Activated CD4-positive, alpha-beta memory T cell treated with anti-CD3 and anti-CD28 coated beads for 36 hours (primary cell): Measurements from ENCODE around the gene KCNQ2. TPM values are rescaled to one million over a fixed set of nuclear protein-coding genes. Genes with fewer than 3 reads are reported as not detected.

ENCODE experiments used
- CTCF ChIA-PET: fragments of 350-600 bp; sonication (Branson Sonifier 250); formaldehyde crosslinking; loops from one replicate; lab custom pipeline; 2021; ENCODE audit warnings: antibody characterized with exemption, inconsistent platforms; lab: Charles Lee
- POLR2A ChIA-PET: fragments of 350-600 bp; sonication (Branson Sonifier 250); formaldehyde crosslinking; loops from one replicate; lab custom pipeline; 2021; ENCODE audit warnings: antibody characterized with exemption; lab: Charles Lee
- DNase-seq: peaks from one replicate; pipeline ENCODE4 v3.0.0-alpha.2; 2020
- H3K27ac Mint-ChIP-seq: one replicate; pipeline ENCODE4 v1.8.0; 2021; ENCODE audit warnings: mixed read lengths
- H3K27me3 Mint-ChIP-seq: one replicate; pipeline ENCODE4 v1.8.0; 2021; ENCODE audit warnings: mixed read lengths
- H3K36me3 Mint-ChIP-seq: one replicate; pipeline ENCODE4 v1.8.0; 2021; ENCODE audit warnings: mixed read lengths
- H3K4me1 Mint-ChIP-seq: one replicate; pipeline ENCODE4 v1.8.0; 2021; ENCODE audit warnings: low read depth, mixed read lengths
- H3K4me3 Mint-ChIP-seq: one replicate; pipeline ENCODE4 v1.8.0; 2021; ENCODE audit warnings: mild to moderate bottlenecking, mixed read lengths
- H3K9me3 Mint-ChIP-seq: one replicate; pipeline ENCODE4 v1.8.0; 2021; ENCODE audit warnings: mixed read lengths
- intact Hi-C: fragments of 100-400 bp; cut with micrococcal nuclease; formaldehyde crosslinking; loops from one replicate; pipeline ENCODE4 v1.15.1; 2023
- total RNA-seq, 2 experiments: library from RNA; stranded (reverse); gene quantifications; one replicate each; pipeline ENCODE4 v1.2.3, GENCODE V29; 2021

KCNQ2 gene
- total RNA-seq, 2 experiments from 2014 or later, result not detected

DNA sequence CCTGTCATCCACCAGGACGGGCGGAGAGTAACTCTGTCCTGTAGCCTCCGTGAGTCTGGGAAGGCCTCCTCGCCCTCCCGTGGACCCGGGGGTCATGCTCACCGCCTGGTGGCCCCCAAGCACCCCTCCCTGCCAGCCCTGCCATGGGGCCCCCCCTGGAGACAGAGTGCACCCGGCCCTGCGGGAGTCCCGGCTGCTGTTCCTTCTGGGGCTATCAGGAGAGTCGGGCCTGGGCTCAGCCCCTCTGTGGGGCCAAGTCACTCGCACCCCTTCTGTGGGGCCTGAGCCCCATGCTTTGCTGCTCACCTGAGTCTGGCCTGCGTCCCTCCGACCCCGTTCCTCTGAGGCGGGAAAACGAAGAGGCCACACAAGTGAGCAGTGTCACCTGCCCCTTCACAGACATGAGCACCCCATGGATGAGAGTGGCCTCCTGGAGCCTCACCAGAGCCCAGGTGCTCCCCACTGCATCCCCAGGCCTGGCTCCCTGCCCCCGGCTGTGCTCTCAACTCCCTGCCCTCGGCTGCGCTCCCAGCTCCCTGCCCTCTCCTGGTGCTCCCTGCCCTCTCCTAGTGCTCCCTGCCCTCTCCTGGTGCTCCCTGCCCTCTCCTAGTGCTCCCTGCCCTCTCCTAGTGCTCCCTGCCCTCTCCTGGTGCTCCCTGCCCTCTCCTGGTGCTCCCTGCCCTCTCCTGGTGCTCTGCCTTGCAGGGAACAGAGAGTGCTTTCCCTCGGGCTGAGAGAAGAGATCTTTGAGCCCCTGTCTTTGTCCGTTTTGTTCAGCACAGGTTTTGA is 106.7 kb downstream of the KCNQ2 start:
- Mint-ChIP-seq H3K9me3 (no peaks in the 10 kb centered on the region), H3K27ac (no peak overlapping the region), H3K4me3 (no peak overlapping the region), H3K27me3 (peaks cover 23% of the 10 kb centered on the region), H3K4me1 (no peaks in the 10 kb centered on the region), H3K36me3 (no peaks in the 10 kb centered on the region)
- DNase-seq, result no peak
- POLR2A ChIA-PET, result no interaction called here
- intact Hi-C loops, result no loop called here
- CTCF ChIA-PET, result no interaction called here

DNA sequence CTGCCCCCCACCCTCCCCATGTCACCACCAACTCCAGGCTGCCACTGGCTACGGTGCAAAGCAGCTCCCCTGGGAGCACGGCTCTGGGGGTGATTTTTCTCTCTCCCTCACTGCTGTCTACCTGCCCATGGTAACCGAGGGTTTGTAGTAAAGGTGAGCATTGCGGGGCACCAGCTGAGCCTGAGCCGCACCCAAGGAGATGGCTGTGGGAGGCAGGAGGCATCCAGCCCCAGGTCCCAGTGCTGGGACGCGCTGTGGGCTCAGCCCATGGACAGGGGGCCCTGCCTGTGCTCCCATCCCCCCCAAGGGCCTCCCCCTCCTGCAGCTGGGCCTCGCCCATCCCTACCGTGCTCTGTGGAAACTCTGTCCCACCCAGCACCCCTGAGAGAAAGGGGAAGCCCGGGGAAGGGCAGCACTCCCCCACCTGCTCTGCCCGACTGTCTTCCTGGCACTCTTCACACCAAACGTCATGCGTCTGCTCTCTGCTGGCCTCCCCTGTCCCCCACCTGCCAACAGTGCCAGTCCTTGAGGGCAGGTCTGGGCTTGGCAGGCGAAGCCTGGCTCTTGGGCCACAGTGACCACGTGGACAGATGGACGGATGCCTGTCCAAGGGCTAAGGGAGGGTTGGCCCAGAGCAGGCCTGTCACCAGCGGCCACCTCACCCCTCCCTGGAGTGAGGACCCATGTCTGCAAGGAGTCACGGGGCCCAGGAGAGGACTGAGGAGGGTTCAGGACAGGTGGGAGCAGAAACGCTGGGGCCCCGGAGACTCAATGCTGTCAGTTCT is 107.5 kb downstream of the KCNQ2 start:
- Mint-ChIP-seq H3K9me3 (no peaks in the 10 kb centered on the region), H3K4me1 (no peaks in the 10 kb centered on the region), H3K27me3 (peaks cover 24% of the 10 kb centered on the region), H3K27ac (no peak overlapping the region), H3K4me3 (no peak overlapping the region), H3K36me3 (no peaks in the 10 kb centered on the region)
- no peak for DNase-seq
- ChIA-PET CTCF (no interaction called here), POLR2A (no interaction called here)
- intact Hi-C loops, result no loop called here

DNA sequence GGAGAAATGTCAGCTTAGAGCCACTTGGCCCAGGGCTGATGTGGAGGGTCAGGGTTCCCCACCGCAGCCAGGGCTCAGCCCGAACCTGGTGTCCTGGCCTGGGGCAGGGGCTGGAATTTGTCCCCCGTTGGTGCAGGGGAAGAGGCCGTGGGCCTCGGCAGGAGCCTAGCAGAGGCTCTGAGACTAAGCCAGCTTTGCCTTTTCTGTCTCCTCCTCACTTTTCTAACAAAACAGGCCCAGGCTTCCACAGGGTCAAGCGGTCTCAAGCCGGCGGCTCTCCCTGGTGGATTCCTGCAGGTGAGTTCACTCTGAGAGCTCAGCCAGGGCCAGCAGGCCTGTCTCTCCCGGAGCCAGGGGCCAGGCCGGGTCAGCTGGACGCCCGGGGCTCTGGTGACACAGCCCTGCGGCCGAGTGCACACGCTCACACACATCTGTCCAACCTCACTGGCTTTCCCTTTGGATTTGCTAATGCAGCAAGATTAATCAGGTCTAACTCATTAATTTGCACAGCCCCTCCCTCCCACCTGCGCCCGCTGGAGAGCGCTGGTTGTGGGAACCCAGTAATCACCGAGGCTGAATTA is 108.4 kb downstream of the KCNQ2 start:
- Mint-ChIP-seq H3K4me3 (no peak overlapping the region), H3K9me3 (no peaks in the 10 kb centered on the region), H3K36me3 (no peaks in the 10 kb centered on the region), H3K4me1 (no peaks in the 10 kb centered on the region), H3K27me3 (peaks cover 29% of the 10 kb centered on the region), H3K27ac (no peak overlapping the region)
- no peak for DNase-seq
- intact Hi-C loops, result no loop called here
- ChIA-PET POLR2A (no interaction called here), CTCF (no interaction called here)

DNA sequence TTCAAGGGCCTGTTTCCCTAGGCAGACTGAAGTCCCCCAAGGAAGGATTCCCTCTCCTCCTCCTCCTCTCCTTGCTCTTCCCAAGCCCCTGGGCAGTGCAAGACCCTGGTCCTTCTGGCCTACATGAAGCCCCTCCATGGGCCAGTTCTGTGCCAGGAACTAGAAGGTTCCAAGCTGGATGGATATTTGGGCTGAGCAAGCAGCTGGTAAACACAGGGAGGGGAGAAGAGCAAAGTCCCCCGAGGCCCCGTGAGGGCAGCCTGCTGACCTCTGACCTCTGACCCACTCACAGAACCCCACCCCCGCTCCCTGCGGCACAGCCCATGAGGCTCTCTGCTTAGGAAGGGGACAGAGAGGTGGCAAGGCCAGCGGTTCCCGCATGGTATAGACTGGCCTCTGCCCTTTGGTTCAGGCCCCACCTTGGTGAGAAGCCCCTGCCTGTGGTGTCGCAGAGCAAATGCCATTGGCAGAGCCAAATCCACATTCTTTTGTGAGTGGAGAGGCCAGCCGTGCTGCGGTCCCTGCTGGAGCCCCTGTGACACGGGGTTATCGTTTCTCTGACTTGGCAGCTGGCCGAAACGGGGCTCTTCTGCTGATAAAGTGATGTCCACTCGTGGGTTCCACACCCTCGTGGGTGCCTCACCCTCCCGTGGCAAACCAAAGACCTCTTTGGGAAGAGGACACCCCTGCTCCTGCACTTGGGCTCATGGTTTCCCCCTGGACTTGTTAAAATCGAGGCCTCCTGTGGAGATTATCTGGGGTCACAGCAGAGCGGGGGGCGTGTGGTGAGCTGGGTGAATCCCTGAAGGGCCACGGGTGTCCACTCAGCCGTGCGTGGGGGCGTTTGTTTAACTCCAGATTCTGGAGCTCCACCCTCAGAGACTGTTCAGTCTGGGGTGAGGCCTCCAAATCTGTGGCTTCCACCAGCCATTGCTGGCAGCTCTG is 109.2 kb downstream of the KCNQ2 start:
- intact Hi-C loops, result no loop called here
- Mint-ChIP-seq H3K9me3 (no peaks in the 10 kb centered on the region), H3K27me3 (peaks cover 30% of the 10 kb centered on the region), H3K4me1 (no peaks in the 10 kb centered on the region), H3K27ac (no peak overlapping the region), H3K4me3 (no peak overlapping the region), H3K36me3 (no peaks in the 10 kb centered on the region)
- no peak for DNase-seq
- POLR2A ChIA-PET, result no interaction called here
- CTCF ChIA-PET, result no interaction called here

DNA sequence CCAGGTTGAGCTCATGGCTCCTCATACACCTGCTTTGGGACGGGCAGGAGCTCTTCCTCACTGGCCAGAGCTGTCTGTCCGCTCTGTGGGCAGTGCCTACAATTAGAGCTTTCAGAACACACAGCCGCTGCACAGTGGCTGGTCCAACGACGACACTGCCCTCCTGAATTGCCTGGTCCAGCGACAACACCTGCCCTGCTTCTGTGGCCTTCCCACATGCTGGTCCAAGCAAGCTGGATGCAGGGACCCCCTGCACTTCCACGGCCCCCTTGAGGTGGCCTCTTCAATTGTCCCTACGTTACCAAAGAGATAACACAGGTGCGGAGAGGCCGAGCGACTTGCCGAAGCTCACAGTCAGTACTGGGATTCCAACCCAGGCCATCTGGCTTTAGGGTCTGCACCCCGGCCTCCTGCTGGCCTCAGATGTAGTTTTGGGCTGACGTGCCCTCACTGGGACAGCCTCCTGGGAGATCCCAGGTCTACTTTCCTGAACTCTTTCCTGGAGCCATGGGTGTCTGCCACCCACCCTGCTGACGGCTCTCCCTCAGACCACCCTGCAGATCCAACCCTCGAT is 109.9 kb downstream of the KCNQ2 start:
- Mint-ChIP-seq H3K27ac (no peak overlapping the region), H3K36me3 (no peaks in the 10 kb centered on the region), H3K27me3 (peaks cover 30% of the 10 kb centered on the region), H3K4me1 (no peaks in the 10 kb centered on the region), H3K4me3 (no peak overlapping the region), H3K9me3 (no peaks in the 10 kb centered on the region)
- intact Hi-C loops, result no loop called here
- CTCF ChIA-PET, result no interaction called here
- no peak for DNase-seq
- POLR2A ChIA-PET, result no interaction called here

DNA sequence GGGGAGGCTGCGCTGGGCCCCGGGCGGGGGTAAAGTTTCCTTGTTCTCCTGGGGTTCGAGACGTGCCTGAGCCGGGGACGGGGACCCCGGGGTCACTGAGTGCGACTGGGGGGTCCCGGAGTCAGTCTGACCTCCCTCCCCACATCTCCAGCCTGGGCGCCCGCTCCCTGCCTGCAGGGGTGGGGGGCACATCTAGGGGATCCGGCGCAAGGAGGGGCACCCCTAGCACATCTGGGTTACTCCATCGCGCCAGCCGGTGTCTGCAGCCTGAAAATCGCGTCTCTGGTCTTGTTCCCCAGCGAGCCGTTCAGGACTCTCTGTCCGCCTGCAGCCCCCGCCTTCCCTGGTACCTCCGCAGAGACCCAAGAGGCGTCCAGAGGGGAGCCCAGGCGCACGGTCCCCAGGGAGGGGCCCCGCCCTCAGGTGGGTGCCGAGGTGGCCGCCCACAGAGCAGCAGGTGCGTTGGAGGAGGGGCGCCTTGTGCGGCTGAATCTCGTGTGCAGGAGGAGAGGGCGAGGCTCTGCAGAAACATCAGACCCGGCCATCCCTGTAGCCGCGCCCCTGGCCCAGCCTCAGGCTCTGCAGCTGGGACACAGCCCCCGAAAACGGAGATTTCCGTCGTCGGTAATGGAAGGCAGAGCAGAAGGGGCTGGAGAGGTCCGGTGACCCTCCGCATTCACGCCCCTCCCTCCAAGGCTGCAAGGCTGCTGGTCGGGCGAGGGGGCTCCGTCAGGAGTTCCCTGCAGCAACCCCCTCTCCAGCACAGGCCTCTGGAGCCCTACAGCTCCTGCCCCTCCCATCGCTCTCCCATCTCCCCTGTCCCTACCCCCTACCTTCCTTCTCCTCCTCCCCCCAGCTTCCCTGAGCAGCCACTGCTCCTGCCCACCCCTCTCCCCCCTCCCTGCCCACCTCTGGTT is 110.7 kb downstream of the KCNQ2 start:
- POLR2A ChIA-PET, result no interaction called here
- DNase-seq, result no peak

DNA sequence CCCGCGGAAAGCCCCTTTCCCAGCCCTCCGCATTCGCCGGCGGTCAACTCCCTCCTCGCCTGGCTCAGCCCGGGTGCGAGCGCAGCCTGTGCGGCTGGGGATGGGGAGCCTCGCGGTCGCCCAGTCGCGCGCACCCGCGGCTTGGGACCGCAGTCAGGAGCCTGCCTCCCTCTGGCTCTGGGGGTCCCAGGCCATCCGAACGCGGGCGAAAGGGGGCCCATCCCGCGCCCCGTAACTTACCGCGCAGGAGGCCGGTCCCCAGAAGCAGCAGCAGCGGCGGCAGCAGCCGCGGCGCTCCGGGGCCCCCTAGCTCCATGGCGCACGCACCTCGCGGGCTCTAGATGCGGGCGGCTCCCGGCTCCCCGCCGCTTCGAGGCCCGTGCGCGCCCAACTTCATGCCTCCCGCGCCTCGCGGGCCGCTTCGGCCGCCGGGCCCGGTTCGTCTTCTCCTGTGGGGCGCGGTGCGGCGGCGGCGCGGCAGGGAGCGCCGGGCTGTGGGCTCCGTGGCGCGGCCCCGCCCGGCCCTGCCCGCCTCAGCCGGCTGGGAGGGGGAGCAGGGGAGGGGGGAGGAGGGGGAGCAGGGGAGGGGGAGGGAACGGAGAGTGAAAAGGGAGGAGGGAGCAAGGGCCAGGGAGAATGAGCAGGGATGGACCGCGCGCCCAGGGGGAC is 111.5 kb downstream of the KCNQ2 start, which contains the start of gene CHRNA4:
Gene CHRNA4 (minus strand): TSS at position 500 of the 669 bp plus-strand sequence. CDS start 184 bp downstream, at position 316.
- Mint-ChIP-seq H3K36me3 (no peaks in the 10 kb centered on the region), H3K9me3 (no peaks in the 10 kb centered on the region), H3K4me3 (no peak within 1 kb of the TSS), H3K27ac (no peak within 1 kb of the TSS), H3K4me1 (no peaks in the 10 kb centered on the region), H3K27me3 (peaks cover 29% of the 10 kb centered on the region)
- no peak for DNase-seq
- ChIA-PET CTCF (no interaction called here), POLR2A (no interaction called here)
- intact Hi-C loops, result no loop called here

More for the DNA sequence above, 110.7 kb downstream of the KCNQ2 start:
- CTCF ChIA-PET, result no interaction called here
- Mint-ChIP-seq H3K27ac (no peak overlapping the region), H3K4me3 (no peak overlapping the region), H3K4me1 (no peaks in the 10 kb centered on the region), H3K9me3 (no peaks in the 10 kb centered on the region), H3K27me3 (peaks cover 33% of the 10 kb centered on the region), H3K36me3 (no peaks in the 10 kb centered on the region)
- intact Hi-C loops, result no loop called here

DNA sequence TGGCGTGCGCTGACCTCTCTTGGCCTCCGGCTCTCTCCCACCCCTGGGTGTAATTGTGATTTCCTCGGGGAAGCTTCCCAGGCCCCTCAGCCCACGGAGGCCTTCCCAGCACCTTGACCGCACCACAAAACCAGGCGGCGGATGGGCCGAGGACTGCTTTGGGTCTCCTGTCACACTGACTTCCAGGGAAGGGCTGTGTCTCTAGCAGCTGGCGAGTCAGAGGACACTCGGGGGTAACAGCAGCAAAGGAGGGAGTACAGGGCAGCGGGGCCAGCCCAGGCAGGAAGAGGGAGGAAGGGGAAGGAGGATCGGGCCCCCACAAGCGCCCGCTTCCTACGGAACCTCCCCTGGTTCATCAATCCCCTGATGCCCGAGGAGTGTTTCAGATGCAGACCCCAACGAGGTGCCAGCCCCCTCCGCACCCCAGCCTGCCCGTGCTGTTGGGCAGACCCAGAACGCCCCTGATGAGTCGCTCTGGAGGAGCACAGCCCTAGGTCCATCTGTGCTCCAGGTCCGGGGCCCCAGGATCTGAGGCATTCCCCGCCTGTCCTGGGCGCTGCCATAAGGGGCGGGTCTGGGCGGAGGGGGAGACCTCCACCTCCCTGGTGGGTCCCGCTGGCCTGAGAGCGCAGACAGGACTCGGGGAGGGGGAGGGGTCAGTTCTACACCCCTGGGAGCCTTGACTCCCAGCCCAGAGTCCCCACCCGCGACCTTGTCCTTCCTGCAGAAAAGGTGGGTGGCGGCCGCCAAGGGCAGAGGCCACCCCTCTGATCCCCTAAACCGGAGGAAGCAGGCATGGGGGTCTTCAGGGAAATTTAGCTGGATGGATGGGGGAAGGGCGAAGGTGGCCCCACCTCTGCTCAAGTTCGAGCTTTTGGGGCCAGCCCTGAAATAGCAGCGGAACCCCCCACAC is 112.3 kb downstream of the KCNQ2 start:
- ChIA-PET POLR2A (no interaction called here), CTCF (no interaction called here)
- DNase-seq, result no peak
- no peaks in the 10 kb centered on the region for H3K4me1 Mint-ChIP-seq
- intact Hi-C loops, result no loop called here
- H3K27me3 Mint-ChIP-seq, result peaks cover 28% of the 10 kb centered on the region
- no peak overlapping the region for H3K4me3 Mint-ChIP-seq
- H3K27ac Mint-ChIP-seq, result no peak overlapping the region
- no peaks in the 10 kb centered on the region for H3K9me3 Mint-ChIP-seq
- H3K36me3 Mint-ChIP-seq, result no peaks in the 10 kb centered on the region

DNA sequence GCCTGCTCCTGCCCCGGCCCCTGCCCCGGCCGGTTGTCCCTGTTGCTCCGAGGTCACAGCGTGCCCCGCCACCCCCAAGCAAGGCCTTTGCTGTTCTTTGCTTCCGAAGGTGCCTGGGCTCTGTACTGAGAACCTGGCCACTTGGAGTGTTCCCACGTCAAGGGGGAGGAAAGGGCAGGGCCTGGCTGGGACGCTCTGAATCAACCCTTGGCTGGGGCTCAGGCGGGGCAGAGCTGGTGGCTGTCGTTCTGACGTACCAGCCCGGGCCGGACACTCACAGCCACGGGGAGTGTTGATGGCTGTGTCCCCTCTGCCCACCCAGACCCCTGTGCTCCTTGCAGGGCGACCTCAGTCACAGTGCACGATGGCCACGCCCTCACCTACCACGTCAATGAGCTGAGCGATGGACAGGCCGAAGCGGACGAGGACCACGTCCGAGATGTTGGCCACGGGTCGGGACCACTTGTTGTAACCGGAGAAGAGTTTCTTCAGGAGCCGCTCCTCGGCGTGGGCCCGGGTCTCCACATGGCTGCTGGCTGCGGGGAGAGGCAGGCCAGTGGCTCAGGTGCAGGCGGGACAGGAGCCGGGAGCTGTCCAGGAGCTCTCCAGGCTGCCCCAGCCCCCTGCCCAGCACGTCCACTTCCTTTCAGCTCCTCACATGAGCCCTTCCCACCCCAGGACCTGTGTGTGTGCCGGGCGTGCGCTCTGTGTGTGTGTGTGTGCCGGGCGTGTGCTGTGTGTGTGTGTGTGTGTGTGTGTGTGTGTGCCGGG is 113.1 kb downstream of the KCNQ2 start:
- CTCF ChIA-PET, result no interaction called here
- no peaks in the 10 kb centered on the region for H3K9me3 Mint-ChIP-seq
- H3K36me3 Mint-ChIP-seq, result no peaks in the 10 kb centered on the region
- H3K4me3 Mint-ChIP-seq, result no peak overlapping the region
- no peaks in the 10 kb centered on the region for H3K4me1 Mint-ChIP-seq
- POLR2A ChIA-PET, result no interaction called here
- DNase-seq, result no peak
- intact Hi-C loops, result no loop called here
- peaks cover 24% of the 10 kb centered on the region for H3K27me3 Mint-ChIP-seq
- H3K27ac Mint-ChIP-seq, result no peak overlapping the region
